NOMO-1 treated with DMSO at 0.1 percent for 48 hours (cell line): ENCODE data around the gene ATG7.
"Not testable (repeated sequence)": the region's sequence is repeated elsewhere in the genome, so short reads cannot be mapped to it uniquely, and the experiment has no call there.

Source experiments
- DNase-seq: peaks from one replicate; lab custom pipeline; 2025; ENCODE audit not compliant: unreplicated experiment; lab: John Stamatoyannopoulos, UW

Gene ATG7

DNA sequence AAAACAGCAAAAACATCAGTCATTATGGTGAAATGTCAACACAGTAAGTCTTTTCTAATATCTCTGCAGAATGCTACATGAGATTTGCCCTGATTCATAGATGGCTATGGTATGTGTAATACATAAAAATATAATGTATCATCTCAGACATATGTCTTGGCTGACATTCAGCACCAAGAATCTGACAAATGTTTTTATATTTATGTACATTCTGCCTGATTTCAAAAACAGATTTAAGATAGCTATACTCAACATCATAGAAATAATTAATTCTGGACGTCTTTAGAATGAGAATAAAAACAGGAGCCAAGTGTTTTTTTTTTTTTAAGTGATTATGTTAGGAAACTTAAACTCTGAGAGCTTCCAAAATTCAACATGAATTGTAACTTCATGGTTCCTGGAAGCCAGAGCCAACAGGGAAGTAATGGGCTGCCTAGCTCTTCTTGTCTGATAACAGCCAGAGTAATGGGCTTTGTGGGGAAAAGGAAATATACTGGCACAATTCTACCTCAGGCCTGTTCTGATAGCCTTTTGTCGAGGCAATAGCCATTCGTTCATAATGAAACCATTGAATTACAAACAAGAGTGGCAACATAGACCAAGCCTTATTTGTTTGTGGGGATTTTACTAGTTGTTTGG, 187.1 kb downstream of the ATG7 start:
- DNase-seq, result no peak

DNA sequence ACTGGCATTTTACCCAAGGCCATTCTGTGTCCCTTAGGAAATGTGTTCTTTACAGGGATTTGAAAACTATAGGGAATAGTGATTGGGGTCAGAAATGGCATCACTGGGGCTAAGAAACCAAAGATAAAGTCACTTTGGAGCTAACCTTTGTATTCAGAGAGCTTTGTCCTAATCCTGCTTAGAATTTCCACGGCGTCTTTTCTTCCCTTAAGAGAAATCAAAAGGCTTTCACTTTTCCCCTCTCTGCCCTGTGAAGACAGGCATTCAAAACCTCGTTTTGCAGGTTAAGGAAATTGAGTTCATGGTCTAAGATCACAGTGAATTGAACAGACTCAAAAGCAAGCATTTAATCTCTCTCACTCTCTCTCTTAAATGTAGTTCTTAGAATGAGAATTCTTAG, 189.0 kb downstream of the ATG7 start:
- DNase-seq, result no peak

DNA sequence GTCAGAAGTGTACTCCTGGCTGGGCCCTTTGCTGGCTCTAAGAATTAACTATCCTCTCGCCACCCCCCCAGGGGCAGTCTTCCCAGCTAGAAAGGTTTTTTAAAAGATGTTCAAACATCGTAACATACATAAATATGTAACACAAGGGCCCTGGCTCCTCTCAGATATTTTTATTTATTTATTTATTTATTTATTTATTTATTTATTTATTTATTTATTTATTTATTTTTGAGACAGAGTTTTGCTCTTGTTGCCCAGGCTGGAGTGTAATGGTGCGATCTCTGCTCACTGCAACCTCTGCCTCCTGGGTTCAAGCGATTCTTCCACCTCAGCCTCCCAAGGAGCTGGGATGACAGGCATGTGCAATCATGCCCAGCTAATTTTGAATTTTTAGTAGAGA, 190.5 kb downstream of the ATG7 start:
- not testable (repeated sequence) for DNase-seq

DNA sequence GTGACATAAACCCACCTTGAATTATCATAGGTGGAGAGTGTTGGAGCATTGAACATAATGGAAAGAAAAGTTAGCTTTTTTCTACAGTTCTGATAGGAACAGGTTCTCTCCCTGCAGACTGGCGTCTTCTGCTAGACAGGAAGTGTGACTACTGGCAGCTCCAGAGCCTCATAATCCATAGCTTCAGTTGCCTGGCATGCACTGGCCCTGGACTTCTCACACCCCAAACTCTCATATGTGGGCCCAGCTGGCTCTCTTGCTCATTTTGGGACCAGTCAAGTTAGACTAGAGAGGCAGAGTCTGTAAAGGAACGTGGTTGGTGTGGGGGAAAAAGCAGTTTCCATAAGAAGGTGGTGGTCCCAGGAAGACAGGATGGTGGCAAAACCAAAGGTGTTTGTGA, 191.4 kb downstream of the ATG7 start:
- no peak for DNase-seq

DNA sequence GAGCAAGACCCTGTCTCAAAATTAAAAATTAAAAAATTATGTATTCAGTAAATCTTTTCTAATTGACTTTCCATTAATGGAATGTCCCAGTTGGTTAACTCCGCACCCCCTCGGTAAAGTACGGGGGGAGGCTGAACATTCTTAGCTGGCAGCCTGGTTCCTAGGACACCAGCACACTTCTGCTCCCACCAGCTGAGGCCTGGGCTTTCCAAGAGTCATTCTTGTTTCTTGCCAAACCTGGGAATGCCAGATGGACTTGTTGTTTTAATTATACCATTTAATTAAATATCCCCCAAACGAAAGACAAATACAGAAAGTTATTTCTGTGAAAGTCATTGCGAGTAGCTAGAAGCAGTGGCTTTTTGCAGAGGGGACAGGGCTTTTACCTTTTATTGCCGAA, 192.2 kb downstream of the ATG7 start:
- no peak for DNase-seq

DNA sequence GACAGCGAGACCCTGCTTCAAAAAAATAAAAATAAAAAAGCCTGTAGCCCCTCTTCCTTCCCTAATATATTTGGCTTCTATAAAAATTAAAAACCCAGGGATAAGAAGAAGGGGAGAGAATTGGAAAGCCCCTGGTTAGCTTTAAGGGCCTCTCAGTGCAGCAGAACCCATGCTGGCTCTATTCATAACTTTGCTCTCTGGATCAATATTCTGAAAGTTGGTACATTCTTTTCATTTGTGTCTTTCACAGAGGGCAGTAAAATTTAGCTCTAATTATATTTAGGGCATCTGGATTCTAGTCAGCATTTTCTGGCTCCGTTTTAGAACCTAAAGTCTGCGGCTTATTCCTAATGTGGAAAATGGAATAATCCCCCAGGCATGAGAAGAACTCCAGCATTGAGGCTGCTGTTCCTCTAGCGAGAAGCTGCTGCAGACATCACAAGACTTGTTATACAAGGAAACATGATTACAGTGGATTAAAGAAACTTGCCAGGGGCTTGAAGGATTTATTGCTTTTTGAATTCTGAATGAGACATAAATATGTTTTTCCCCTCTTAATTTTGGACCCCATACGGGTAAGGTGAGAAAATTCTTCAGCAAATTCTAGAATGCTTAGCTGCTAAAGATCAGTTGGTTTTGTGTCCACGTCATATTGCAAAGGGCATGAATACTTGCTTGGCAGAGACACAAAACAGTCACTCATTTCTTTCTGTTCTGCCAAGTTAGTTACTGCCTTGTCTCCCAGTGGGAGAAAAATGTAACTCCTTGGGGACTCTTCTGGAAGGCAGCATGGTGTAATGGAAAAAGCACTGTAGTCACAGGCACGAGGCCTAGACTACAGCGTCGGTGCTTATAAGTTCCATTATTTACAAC, 193.8 kb downstream of the ATG7 start:
- no peak for DNase-seq

DNA sequence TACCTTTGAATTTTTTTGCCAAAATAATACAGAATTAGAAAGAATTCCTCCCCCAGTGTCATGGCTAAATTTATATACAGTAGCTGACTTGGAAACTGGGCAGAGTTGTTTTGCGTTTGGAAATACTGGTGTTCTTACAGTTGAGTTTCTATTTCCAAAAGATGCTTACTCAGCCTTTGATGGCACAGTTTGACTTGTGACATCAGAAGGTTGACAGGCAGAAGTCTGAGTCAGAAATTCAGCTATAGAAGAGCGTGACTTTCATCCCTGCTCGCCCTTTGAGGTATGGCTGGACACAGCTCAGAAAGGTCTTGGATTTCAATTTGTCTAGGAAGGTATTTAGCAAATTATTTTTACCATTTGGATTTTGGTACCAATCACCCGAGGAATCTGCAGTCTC, 195.7 kb downstream of the ATG7 start:
- no peak for DNase-seq

DNA sequence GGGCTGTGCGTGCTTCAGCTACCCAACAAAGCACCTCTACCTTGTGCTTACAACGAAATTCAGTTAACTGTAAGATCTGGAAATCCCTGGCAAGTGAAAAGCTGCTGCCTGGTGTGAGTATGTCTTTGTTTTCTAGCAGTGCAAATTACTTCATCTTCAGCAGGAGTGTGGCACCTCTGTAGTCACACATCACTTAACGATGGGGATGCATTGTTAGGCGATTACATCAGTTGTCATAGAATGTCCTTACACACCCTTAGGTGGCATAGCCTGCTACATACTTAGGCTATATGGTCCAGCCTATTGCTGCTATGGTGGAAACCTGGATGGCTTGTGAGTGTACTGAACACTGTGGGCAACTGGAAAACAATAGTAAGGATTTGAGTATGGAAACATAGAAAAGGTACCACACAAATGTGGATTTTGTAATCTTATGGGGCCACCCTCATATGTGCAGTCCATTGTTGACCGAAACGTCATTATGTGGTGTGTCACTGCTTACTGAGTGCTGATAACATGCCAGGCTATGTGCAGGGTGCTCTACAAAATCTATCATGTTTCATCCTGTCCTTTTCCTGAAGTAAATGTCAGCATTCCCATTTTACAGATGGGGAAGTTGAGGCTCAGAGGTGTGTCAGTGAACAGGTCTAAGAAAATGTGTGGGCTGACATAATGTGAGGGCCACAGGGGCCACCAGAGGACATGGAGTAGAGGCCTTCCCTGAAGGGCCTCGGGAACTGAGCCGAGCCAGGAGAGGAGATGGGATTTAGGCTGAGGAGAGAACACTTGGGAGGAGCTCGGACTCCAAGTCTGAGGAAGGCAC, 198.0 kb downstream of the ATG7 start:
- DNase-seq, result no peak

DNA sequence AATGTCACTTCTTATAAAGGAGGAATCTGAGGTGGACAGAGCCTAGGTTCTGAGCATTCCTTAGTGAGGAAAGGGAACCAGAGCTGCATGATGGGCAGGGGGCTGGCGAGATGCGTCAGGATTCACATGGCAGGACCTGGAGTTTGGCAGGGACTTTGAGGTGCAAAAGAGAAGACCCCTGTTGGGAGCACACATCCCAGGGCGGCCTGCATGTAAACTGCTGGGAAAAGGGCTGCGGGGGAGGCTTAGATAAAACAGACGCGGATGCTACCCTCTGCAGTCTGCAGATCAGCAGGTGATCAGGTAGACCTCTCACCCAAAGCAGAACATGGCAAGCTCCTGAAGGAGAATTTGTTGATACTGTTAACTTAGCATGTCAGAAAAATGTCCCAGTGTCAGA, 203.1 kb downstream of the ATG7 start:
- DNase-seq, result no peak

DNA sequence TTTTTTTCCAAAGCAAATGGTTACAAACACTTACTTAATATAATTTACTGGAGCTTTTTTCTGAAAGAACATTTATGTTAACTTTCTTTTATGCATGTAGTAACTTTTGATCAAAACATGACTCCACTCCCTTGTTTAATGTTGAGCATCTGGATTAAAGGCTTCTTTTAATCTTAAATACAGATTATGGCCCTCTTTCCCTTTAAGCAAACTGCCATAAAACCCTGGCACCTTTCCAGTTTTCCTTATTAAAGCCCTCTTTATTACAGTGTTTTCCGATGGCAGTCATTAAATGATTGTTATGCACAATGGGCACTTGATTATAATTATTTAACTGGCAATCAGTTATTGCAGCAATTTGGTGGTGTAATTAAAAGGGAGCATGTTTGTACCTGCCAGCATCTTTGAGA, 204.5 kb downstream of the ATG7 start:
- DNase-seq, result no peak

DNA sequence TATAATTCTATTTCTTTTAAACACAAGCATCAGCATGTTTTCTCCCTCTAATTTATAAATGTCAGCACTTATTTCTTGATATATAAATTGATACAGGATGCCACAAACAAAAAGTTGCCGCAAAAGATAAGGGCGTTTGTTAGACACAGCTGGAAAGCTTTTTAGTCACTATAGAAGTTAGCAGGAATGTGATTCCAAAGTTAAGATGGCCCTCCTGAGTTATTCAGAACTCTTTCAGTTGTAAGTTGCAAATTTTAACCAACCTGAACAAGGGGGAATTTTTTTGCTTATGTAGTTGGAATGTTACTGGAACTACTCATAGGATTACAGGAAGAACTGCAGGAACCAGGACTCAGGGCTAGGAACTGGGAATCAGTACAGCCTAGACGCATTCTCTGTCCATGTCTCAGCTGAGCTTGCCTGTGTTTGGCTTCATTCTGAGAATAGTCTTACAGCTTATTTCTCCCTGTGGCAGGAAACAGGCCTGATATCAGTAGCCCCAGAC, 205.3 kb downstream of the ATG7 start:
- DNase-seq, result no peak

DNA sequence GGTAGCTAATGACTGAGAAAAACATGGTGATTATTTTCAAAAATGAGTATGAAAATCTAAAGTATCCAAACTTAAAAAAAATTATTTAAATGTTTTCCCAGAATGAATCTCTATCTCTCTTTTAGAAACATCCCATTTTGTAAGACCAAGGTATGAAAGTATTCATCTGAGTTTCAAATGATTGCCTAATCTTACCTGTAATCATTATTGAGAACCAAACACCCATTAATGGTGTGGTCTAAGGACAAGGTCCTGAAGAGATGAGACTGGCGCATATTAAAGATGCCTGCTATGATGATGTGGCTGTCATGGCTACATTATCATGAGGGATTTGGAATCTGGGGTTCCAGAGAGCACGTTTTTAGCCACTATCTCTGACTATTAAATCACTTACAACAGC, 206.0 kb downstream of the ATG7 start:
- DNase-seq, result no peak

DNA sequence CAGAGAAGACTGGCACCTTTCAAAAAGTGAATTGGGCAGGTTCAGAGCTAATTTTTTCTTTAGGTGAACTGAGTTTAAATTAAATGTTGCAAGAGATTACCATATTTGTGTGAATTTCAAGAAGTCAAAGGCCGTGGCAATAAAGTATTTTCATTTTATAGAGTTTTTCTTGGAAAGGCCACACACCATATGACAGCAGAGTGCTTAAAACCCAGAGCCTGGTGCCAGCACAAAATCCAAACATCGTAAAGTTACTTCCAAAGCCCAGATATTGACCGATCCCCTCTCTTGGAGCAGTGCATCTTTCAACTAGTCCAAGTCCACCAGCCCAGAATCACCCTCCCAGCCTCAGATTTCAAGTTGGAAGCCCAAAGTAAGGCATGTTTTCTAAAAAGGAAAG, 207.0 kb downstream of the ATG7 start:
- DNase-seq, result no peak

DNA sequence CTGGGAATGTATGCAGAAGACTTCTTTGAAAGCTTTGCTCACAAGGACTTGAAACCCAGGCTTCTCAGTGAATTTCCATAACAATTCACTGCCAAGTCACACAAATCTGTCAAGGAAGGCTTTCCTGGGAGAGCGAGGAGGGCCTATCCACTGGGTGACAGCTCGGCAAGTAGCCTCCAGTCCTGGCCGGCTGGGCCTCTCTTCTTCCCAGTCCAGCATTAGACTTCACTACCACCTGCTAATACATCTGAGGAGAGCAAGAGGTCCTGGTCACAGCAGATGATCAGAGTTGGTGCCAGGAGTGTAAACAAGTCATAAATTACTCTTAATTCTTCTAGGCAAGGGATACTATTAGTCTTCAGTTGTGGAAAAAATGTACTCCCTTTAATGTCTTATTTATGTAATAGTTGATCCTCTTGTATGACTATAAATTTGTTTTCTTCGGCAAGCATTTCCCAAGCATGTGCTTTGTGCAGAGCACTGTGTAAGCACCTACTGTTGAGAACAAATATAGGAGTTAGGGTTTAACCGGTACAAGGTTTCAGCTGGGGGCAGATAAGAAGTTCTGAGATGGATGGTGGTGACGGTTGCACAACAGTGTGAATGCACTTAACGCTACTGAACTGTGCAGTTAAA, 208.6 kb downstream of the ATG7 start:
- no peak for DNase-seq

DNA sequence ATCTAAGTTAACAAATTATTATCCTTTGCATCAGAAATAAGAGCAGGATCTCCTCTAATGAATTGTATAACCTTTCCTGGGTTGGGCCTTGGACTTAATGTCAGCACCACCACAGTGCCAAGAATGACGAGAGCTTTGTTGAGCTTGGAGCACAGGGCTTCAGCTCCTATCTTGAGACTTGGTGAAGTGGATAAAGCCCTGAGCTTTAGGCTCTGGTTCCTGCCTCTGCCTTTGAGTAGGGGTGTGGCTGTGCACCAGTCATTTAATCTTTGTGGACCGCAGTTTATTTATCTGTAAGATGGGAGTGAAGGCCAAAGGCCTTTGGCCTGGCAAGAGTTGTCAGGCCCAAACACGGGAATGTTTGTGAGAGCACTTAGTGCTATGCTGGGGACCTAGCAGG, 209.4 kb downstream of the ATG7 start:
- DNase-seq, result no peak

DNA sequence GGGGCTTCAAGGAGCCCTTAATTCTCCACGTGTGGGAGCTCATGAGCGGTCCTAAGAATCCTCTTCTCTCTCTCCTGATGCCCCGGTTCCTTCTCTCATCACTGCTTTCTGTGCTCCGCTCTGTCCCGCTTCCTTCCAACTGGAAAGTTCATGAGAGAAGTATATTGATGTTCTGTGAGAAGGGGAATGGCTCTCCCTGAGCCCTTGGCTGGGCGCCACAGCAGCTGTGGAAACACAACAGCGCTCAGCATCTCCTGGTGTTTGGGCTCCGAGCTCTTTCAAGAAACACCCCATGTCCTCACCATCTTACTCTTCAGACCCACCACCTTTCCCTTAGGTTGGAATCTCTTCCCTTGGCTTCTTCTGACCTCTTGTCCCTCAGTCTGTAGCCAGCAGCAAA, 209.8 kb downstream of the ATG7 start:
- DNase-seq, result no peak

DNA sequence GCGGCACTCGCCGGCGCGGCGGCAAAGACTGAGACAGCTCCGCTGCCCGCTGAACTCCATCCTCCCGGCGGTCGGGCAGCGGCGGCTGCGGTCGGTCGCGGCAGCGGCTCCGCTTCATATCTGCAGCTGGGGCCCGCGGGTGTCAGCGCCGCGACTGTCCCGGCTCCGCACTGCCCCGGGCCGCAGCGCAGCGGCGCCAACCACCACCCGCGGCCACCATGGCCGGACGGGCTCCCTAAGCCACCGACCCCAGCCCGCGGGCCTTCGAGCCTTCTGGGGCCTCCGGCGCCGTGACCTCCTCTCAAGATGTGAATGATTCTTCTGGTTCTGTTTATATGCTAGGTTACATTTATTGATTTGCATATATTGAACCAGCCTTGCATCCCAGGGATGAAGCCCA, 216.2 kb downstream of the ATG7 start:
- DNase-seq, result not testable (repeated sequence)

DNA sequence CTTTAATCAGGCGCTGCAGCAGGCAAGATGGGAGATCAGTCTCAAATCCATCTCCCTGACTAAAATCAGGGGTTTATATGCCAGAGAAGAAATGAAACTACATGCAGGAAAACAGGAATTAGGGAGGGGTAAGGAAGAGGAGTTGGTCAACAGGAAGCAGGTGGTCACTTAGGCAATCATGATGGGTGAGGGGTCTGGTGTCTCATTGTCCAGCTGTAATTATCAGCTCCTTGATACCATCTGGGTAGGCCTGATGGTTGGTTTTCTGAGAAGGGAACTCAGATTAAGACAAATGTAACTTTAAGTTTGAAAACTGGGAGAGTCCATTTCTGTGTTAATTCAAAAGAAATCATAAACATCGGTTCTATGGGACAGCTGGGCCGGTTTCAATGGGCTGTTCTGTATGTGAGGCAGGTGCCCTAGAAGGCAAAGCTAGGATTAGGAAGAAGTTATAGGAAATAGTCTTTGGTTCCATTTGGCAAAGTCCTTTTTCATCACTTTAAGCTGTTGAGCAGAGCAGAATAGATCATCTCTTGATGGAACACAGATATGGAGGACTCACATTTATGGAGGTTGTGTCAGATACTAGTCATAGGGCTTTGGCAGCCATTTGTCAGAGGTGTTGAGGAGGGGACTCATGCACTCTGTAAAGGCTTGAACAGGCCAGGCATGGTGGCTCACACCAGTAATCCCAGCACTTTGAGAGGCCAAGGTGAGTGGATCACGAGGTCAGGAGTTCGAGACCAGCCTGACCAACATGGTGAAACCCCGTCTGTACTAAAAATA, 222.1 kb downstream of the ATG7 start:
- DNase-seq, result peak; percentile 34

DNA sequence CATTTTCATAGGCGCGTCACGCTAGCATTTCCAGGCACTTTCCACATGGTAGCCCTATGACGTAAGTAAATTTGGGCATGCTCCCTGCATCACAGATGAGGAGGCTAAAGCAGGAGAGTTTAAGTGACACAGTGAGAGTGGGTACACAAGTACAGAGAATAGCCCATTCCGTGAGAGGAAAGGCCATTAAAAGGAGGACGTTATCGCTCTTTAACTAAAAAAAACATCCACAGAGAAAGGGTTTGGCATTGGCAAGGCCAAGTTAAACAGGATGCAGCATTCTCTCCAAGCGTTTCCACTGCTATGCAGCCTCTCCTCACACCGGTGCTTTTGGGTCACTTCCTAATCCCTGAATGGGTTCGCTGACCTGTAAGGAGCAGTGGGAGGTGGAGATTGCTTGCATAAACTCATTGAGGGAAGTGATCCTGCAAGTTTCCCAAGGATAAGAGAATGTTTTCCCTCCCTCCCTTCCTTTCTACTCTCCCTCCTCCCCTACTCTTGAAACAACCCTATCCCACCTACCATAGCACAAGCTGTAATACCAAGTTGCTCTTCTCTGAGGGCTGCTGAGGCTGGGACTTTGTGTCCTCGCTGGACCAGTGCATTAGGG, 223.9 kb downstream of the ATG7 start:
- DNase-seq, result no peak

DNA sequence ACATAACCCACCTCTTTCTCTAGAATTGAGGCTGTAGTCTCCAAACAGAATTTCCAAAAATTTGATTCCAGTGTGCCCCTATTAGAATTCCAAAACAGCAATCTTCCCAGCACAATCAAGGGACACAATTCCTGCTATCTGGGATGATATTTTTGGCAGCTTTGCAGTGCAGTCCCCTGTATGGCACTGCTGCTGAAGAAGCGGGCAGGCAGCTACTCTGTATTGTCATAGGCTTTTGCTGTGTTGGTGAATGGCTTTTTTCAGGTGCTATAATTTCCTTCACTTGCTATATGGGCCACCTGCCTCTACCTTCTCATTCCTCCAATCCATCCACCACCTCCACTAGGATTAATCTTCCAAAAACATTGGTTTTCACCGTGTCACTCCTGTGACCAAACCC, 226.0 kb downstream of the ATG7 start:
- no peak for DNase-seq
